H9 (cell line): ENCODE measurements around the gene KSR1. TPM values are rescaled to one million over a fixed set of nuclear protein-coding genes. Genes with fewer than 3 reads are reported as not detected.
A peak's percentile ranks its signal among the peaks of the same experiment; 100 is the strongest.

ENCODE experiments used
- DNase-seq: peaks from one replicate; pipeline ENCODE4 v3.0.0-alpha.2; 2017
- H2AFZ ChIP-seq: one replicate; pipeline ENCODE4 v1.6.1; 2013; ENCODE audit warnings: mild to moderate bottlenecking, low read length, control low read depth, moderate library complexity
- H2AK5ac ChIP-seq: 2 replicates; pipeline ENCODE4 v1.6.1; 2013; ENCODE audit warnings: low read length, control low read depth, mixed read lengths; ENCODE audit not compliant: insufficient read length
- H2BK120ac ChIP-seq: one replicate; pipeline ENCODE4 v1.6.1; 2013; ENCODE audit warnings: low read depth, mild to moderate bottlenecking, low read length, control low read depth, inconsistent platforms; ENCODE audit not compliant: poor library complexity, severe bottlenecking
- H2BK12ac ChIP-seq: 2 replicates; pipeline ENCODE4 v1.6.1; 2013; ENCODE audit warnings: low read length, control low read depth, mixed read lengths, low read depth; ENCODE audit not compliant: insufficient read length
- H2BK15ac ChIP-seq: 2 replicates; pipeline ENCODE4 v1.6.1; 2013; ENCODE audit warnings: low read depth, low read length, control low read depth
- H2BK20ac ChIP-seq: one replicate; pipeline ENCODE4 v1.6.1; 2013; ENCODE audit warnings: low read depth, mild to moderate bottlenecking, low read length, control low read depth, inconsistent platforms; ENCODE audit not compliant: poor library complexity, severe bottlenecking
- H2BK5ac ChIP-seq: 2 replicates; pipeline ENCODE4 v1.6.1; 2013; ENCODE audit warnings: low read length, control low read depth, mixed read lengths; ENCODE audit not compliant: insufficient read length
- H3K14ac ChIP-seq: 2 replicates; pipeline ENCODE4 v1.6.1; 2013; ENCODE audit warnings: low read length, control low read depth; ENCODE audit not compliant: insufficient read depth
- H3K18ac ChIP-seq: 2 replicates; pipeline ENCODE4 v1.6.1; 2013; ENCODE audit warnings: low read depth, mild to moderate bottlenecking, mixed read lengths, low read length, control low read depth; ENCODE audit not compliant: insufficient read length
- H3K23ac ChIP-seq: 2 replicates; pipeline ENCODE4 v1.6.1; 2013; ENCODE audit warnings: low read length, control low read depth, mixed read lengths, low read depth; ENCODE audit not compliant: insufficient read length
- H3K23me2 ChIP-seq: 2 replicates; pipeline ENCODE4 v1.6.1; 2013; ENCODE audit warnings: low read depth, mild to moderate bottlenecking, mixed read lengths, low read length, control low read depth; ENCODE audit not compliant: insufficient read length, poor library complexity, severe bottlenecking
- H3K27ac ChIP-seq: 2 replicates; pipeline ENCODE4 v1.5.1; 2013; ENCODE audit warnings: low read length, control low read depth, mixed read lengths, low read depth; ENCODE audit not compliant: insufficient read length
- H3K27me3 ChIP-seq: 2 replicates; pipeline ENCODE4 v1.6.1; 2013; ENCODE audit warnings: low read length, control low read depth, inconsistent platforms; ENCODE audit not compliant: insufficient read depth
- H3K4ac ChIP-seq: 2 replicates; pipeline ENCODE4 v1.6.1; 2013; ENCODE audit warnings: low read depth, mild to moderate bottlenecking, control low read depth, inconsistent platforms, low read length, moderate library complexity
- H3K4me1 ChIP-seq: 2 replicates; pipeline ENCODE4 v1.6.1; 2013; ENCODE audit warnings: low read length, control low read depth, inconsistent platforms; ENCODE audit not compliant: insufficient read depth
- H3K4me2 ChIP-seq: 2 replicates; pipeline ENCODE4 v1.6.1; 2013; ENCODE audit warnings: low read length, control low read depth, mixed read lengths; ENCODE audit not compliant: insufficient read length, insufficient read depth
- H3K56ac ChIP-seq: 2 replicates; pipeline ENCODE4 v1.6.1; 2013; ENCODE audit warnings: low read depth, mild to moderate bottlenecking, mixed read lengths, low read length, control low read depth; ENCODE audit not compliant: insufficient read length
- H3K79me1 ChIP-seq: 2 replicates; pipeline ENCODE4 v1.6.1; 2013; ENCODE audit warnings: low read depth, mild to moderate bottlenecking, moderate library complexity, low read length, control low read depth, inconsistent platforms; ENCODE audit not compliant: insufficient read depth, poor library complexity, severe bottlenecking
- H3K79me2 ChIP-seq: 2 replicates; pipeline ENCODE4 v1.6.1; 2013; ENCODE audit warnings: low read length, control low read depth, inconsistent platforms; ENCODE audit not compliant: insufficient read depth
- H3K9ac ChIP-seq: 2 replicates; pipeline ENCODE4 v1.6.1; 2013; ENCODE audit warnings: low read length, control low read depth, mixed read lengths; ENCODE audit not compliant: insufficient read length; ENCODE audit errors: extremely low read depth
- H3K9me3 ChIP-seq: one replicate; pipeline ENCODE4 v1.6.1; 2013; ENCODE audit warnings: low read depth, low read length, inconsistent platforms; ENCODE audit not compliant: control insufficient read depth
- H3T11ph ChIP-seq: one replicate; pipeline ENCODE4 v1.6.1; 2013; ENCODE audit warnings: mild to moderate bottlenecking, low read length, control low read depth, inconsistent platforms
- H4K20me1 ChIP-seq: one replicate; pipeline ENCODE4 v1.6.1; 2013; ENCODE audit not compliant: control insufficient read depth, insufficient read length, insufficient read depth
- H4K5ac ChIP-seq: 2 replicates; pipeline ENCODE4 v1.6.1; 2013; ENCODE audit warnings: low read depth, mild to moderate bottlenecking, mixed read lengths, low read length, control low read depth; ENCODE audit not compliant: insufficient read length
- H4K8ac ChIP-seq: replicated peaks from 2 replicates; pipeline ENCODE4 v1.6.1; 2013; ENCODE audit warnings: low read length, control low read depth, mixed read lengths, low read depth; ENCODE audit not compliant: insufficient read length
- H4K91ac ChIP-seq: 2 replicates; pipeline ENCODE4 v1.6.1; 2013; ENCODE audit warnings: low read depth, mild to moderate bottlenecking, moderate library complexity, mixed read lengths, low read length, control low read depth; ENCODE audit not compliant: insufficient read length
- H3K27ac Mint-ChIP-seq, 3 experiments: 2 replicates in 2 of 3; 3 replicates in 1 of 3; pipeline ENCODE4 v1.8.0; 2020 to 2021; ENCODE audit warnings: mixed read lengths in 3 of 3, mild to moderate bottlenecking in 1 of 3, moderate library complexity in 1 of 3
- H3K27me3 Mint-ChIP-seq: 2 replicates; pipeline ENCODE4 v1.8.0; 2021; ENCODE audit warnings: low read depth, mild to moderate bottlenecking, moderate library complexity, mixed read lengths
- H3K36me3 Mint-ChIP-seq, 3 experiments: 2 replicates in 2 of 3; 3 replicates in 1 of 3; pipeline ENCODE4 v1.8.0; 2020 to 2021; ENCODE audit warnings: low read depth in 3 of 3, mixed read lengths in 3 of 3; ENCODE audit not compliant: insufficient read depth in 1 of 3
- H3K4me1 Mint-ChIP-seq, 2 experiments: 2 replicates each; pipeline ENCODE4 v1.8.0; 2020; ENCODE audit warnings: mixed read lengths in 2 of 2
- H3K4me3 Mint-ChIP-seq, 2 experiments: 2 replicates in 1 of 2; 3 replicates in 1 of 2; pipeline ENCODE4 v1.8.0; 2020 to 2021; ENCODE audit warnings: mild to moderate bottlenecking in 2 of 2, mixed read lengths in 2 of 2, moderate library complexity in 1 of 2
- H3K9me3 Mint-ChIP-seq, 2 experiments: 2 replicates in 1 of 2; 3 replicates in 1 of 2; pipeline ENCODE4 v1.8.0; 2020; ENCODE audit warnings: mild to moderate bottlenecking in 2 of 2, mixed read lengths in 2 of 2, moderate library complexity in 1 of 2
- WGBS: extraction: QIAGEN DNeasy Blood & Tissue Kit; methylation state at CpG from one replicate; pipeline ENCODE4 v1.1.7; 2013; ENCODE audit warnings: missing lambda C conversion rate, low lambda C conversion rate, mixed read lengths; ENCODE audit not compliant: insufficient read length; ENCODE audit errors: extremely low coverage; 5-methylcytosine and 5-hydroxymethylcytosine counted together
- total RNA-seq: library from RNA; stranded (reverse); gene quantifications from 2 replicates; pipeline ENCODE4 v1.2.1, GENCODE V29; 2021
- TF ChIP-seq, protein P1 (sequence below): fragments of 200-600 bp; sonication (generic); conservative IDR thresholded peaks from 3 replicates; pipeline ENCODE4 v1.8.0; 2021; ENCODE audit warnings: antibody characterized with exemption, mild to moderate bottlenecking

KSR1 gene
- total RNA-seq, 1 experiment from 2014 or later, result 44.9 TPM

GRCh38 chr17:27581016-27581415, 124.8 kb downstream of the KSR1 start:
- WGBS, result no CpG with 5 or more reads among the region's 6 CpGs
- no peak overlapping the region for H3K56ac ChIP-seq
- H3K23ac ChIP-seq, result no peak overlapping the region
- no peak overlapping the region for H3K4me2 ChIP-seq
- no peaks in the 10 kb centered on the region for H3K9me3 ChIP-seq
- no peaks in the 10 kb centered on the region for H3K27me3 ChIP-seq
- no peak for DNase-seq
- no peaks in the 10 kb centered on the region for H3K23me2 ChIP-seq
- no peak overlapping the region for H3K18ac ChIP-seq
- Mint-ChIP-seq H3K27me3 (no peaks in the 10 kb centered on the region; the same call in 1 of the 2 replicates), H3K4me3 (no peak overlapping the region), H3K36me3 (peaks cover 3 to 13% (median 11%) of the 10 kb centered on the region in 3 experiments), H3K9me3 (no peaks in the 10 kb centered on the region), H3K4me1 (peaks cover 16 to 19% of the 10 kb centered on the region in 2 experiments), H3K27ac (peak overlapping the region in 2 of 3 experiments; percentile 82 to 85; a peak in 4 of 7 replicates)
- H4K8ac ChIP-seq, result no peak overlapping the region
- H3T11ph ChIP-seq, result no peak overlapping the region
- no peak overlapping the region for H2AFZ ChIP-seq
- H3K4me1 ChIP-seq, result no peaks in the 10 kb centered on the region
- no peak overlapping the region for H2BK15ac ChIP-seq
- H4K5ac ChIP-seq, result no peak overlapping the region
- TF ChIP-seq, protein P1, sequence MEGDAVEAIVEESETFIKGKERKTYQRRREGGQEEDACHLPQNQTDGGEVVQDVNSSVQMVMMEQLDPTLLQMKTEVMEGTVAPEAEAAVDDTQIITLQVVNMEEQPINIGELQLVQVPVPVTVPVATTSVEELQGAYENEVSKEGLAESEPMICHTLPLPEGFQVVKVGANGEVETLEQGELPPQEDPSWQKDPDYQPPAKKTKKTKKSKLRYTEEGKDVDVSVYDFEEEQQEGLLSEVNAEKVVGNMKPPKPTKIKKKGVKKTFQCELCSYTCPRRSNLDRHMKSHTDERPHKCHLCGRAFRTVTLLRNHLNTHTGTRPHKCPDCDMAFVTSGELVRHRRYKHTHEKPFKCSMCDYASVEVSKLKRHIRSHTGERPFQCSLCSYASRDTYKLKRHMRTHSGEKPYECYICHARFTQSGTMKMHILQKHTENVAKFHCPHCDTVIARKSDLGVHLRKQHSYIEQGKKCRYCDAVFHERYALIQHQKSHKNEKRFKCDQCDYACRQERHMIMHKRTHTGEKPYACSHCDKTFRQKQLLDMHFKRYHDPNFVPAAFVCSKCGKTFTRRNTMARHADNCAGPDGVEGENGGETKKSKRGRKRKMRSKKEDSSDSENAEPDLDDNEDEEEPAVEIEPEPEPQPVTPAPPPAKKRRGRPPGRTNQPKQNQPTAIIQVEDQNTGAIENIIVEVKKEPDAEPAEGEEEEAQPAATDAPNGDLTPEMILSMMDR, result no peak
- H2AK5ac ChIP-seq, result no peak overlapping the region
- no peaks in the 10 kb centered on the region for H4K20me1 ChIP-seq
- H3K79me1 ChIP-seq, result no peaks in the 10 kb centered on the region
- no peak overlapping the region for H2BK120ac ChIP-seq
- H3K14ac ChIP-seq, result no peak overlapping the region
- no peak overlapping the region for H3K9ac ChIP-seq
- H3K27ac ChIP-seq, result no peak overlapping the region
- H2BK5ac ChIP-seq, result no peak overlapping the region
- no peak overlapping the region for H4K91ac ChIP-seq
- H3K79me2 ChIP-seq, result no peaks in the 10 kb centered on the region
- H3K4ac ChIP-seq, result no peak overlapping the region
- H2BK12ac ChIP-seq, result no peak overlapping the region
- no peak overlapping the region for H2BK20ac ChIP-seq
